Globus pallidus (tissue), 1 donor: ENCODE data around the gene PLEK.

Source experiments
- DNase-seq: peaks from one replicate; pipeline ENCODE4 v3.0.0-alpha.2; 2015; ENCODE audit warnings: low spot score

Gene PLEK

GRCh38 chr2:68414876-68415275 lies 49.8 kb downstream of the PLEK start:
- no peak for DNase-seq

- no peak for DNase-seq
Measured at GRCh38 chr2:68415521-68415920, 50.4 kb downstream of the PLEK start.

- DNase-seq = no peak
Measured at GRCh38 chr2:68416081-68416675, 51.1 kb downstream of the PLEK start.

- no peak for DNase-seq
Measured at GRCh38 chr2:68417926-68418325, 52.8 kb downstream of the PLEK start.

- DNase-seq = no peak
Measured at GRCh38 chr2:68418419-68418818, 53.3 kb downstream of the PLEK start.

GRCh38 chr2:68418855-68419254 lies 53.8 kb downstream of the PLEK start:
- DNase-seq = no peak

GRCh38 chr2:68420254-68420910 lies 55.3 kb downstream of the PLEK start:
- DNase-seq = no peak

- DNase-seq = no peak
Measured at GRCh38 chr2:68423966-68424650, 59.0 kb downstream of the PLEK start.

GRCh38 chr2:68425503-68425902 lies 60.4 kb downstream of the PLEK start:
- no peak for DNase-seq

- DNase-seq = no peak
Measured at GRCh38 chr2:68426446-68426845, 61.4 kb downstream of the PLEK start.

GRCh38 chr2:68426848-68427579 lies 61.9 kb downstream of the PLEK start:
- DNase-seq = no peak

GRCh38 chr2:68428126-68428525 lies 63.0 kb downstream of the PLEK start:
- no peak for DNase-seq

GRCh38 chr2:68428746-68429145 lies 63.7 kb downstream of the PLEK start:
- no peak for DNase-seq

GRCh38 chr2:68429311-68429826 lies 64.3 kb downstream of the PLEK start:
- DNase-seq = no peak

GRCh38 chr2:68431316-68431972 lies 66.4 kb downstream of the PLEK start:
- DNase-seq = no peak

- DNase-seq = no peak
Measured at GRCh38 chr2:68432696-68433658, 67.9 kb downstream of the PLEK start.

GRCh38 chr2:68434981-68435380 lies 69.9 kb downstream of the PLEK start:
- no peak for DNase-seq

GRCh38 chr2:68435615-68436014 lies 70.5 kb downstream of the PLEK start:
- no peak for DNase-seq

- no peak for DNase-seq
Measured at GRCh38 chr2:68436270-68436669, 71.2 kb downstream of the PLEK start.

GRCh38 chr2:68438455-68439303 lies 73.6 kb downstream of the PLEK start:
- DNase-seq = no peak
